HCT116 (cell line): Measurements from ENCODE around the gene ST3GAL2.

Source experiments
- ATF3 ChIP-seq: IDR thresholded peaks from 2 replicates; pipeline ENCODE4 v1.6.1; 2012
- CEBPB ChIP-seq: IDR thresholded peaks from 2 replicates; pipeline ENCODE4 v1.6.1; 2012; ENCODE audit warnings: low read depth
- CTCF ChIP-seq, 3 experiments: fragments of 200-600 bp in 1 of 3; sonication (generic) in 1 of 3; IDR thresholded peaks in 2 of 3; conservative IDR thresholded peaks in 1 of 3; 2 replicates each; pipeline ENCODE4 v1.5.1; 2012 to 2017; ENCODE audit warnings: low read depth in 2 of 3, low read length in 2 of 3, antibody characterized with exemption in 1 of 3, borderline replicate concordance in 1 of 3, control low read depth in 1 of 3, mild to moderate bottlenecking in 1 of 3, mixed read lengths in 1 of 3, mixed run types in 1 of 3, moderate library complexity in 1 of 3; ENCODE audit not compliant: insufficient read depth in 1 of 3
- EGR1 ChIP-seq: IDR thresholded peaks from 2 replicates; pipeline ENCODE4 v1.6.1; 2012; ENCODE audit warnings: low read depth
- EZH2 ChIP-seq: fragments of 200-600 bp; sonication (generic); IDR thresholded peaks from 2 replicates; pipeline ENCODE4 v1.6.1; 2017; ENCODE audit warnings: antibody characterized with exemption, mixed run types
- EZH2phosphoT487 ChIP-seq: fragments of 200-600 bp; IDR thresholded peaks from 2 replicates; pipeline ENCODE4 v1.6.1; 2018; ENCODE audit warnings: antibody characterized with exemption, borderline replicate concordance
- POLR2A ChIP-seq: IDR thresholded peaks from 2 replicates; pipeline ENCODE4 v1.7.0; 2011; ENCODE audit warnings: borderline replicate concordance; ENCODE audit not compliant: insufficient read depth, insufficient read length; ENCODE audit errors: extremely low read depth
- POLR2AphosphoS5 ChIP-seq: IDR thresholded peaks from 2 replicates; pipeline ENCODE4 v1.6.1; 2011; ENCODE audit warnings: mild to moderate bottlenecking, low read depth, low read length, moderate library complexity
- RAD21 ChIP-seq: IDR thresholded peaks from 2 replicates; pipeline ENCODE4 v1.6.1; 2012; ENCODE audit warnings: low read depth, mild to moderate bottlenecking
- TF ChIP-seq, protein P1 (sequence below): IDR thresholded peaks from 2 replicates; pipeline ENCODE4 v1.6.1; 2012; ENCODE audit warnings: low read depth

GRCh38 chr16:70421473-70422311, 17.2 kb downstream of the ST3GAL2 start:
- TF ChIP-seq POLR2A (no peak), EGR1 (no peak), CTCF (IDR thresholded peaks at IDR 0.05 in 2 of 3, conservative IDR thresholded peaks at IDR 0.05 in 1 of 3; ENCODE audit: borderline replicate concordance in 1 of 3, insufficient read depth in 1 of 3, low read depth in 2 of 3, low read length in 2 of 3) (no peak), RAD21 (no peak), EZH2 (no peak), CEBPB (no peak), POLR2AphosphoS5 (no peak), ATF3 (no peak), EZH2phosphoT487 (no peak)
- TF ChIP-seq, protein P1, sequence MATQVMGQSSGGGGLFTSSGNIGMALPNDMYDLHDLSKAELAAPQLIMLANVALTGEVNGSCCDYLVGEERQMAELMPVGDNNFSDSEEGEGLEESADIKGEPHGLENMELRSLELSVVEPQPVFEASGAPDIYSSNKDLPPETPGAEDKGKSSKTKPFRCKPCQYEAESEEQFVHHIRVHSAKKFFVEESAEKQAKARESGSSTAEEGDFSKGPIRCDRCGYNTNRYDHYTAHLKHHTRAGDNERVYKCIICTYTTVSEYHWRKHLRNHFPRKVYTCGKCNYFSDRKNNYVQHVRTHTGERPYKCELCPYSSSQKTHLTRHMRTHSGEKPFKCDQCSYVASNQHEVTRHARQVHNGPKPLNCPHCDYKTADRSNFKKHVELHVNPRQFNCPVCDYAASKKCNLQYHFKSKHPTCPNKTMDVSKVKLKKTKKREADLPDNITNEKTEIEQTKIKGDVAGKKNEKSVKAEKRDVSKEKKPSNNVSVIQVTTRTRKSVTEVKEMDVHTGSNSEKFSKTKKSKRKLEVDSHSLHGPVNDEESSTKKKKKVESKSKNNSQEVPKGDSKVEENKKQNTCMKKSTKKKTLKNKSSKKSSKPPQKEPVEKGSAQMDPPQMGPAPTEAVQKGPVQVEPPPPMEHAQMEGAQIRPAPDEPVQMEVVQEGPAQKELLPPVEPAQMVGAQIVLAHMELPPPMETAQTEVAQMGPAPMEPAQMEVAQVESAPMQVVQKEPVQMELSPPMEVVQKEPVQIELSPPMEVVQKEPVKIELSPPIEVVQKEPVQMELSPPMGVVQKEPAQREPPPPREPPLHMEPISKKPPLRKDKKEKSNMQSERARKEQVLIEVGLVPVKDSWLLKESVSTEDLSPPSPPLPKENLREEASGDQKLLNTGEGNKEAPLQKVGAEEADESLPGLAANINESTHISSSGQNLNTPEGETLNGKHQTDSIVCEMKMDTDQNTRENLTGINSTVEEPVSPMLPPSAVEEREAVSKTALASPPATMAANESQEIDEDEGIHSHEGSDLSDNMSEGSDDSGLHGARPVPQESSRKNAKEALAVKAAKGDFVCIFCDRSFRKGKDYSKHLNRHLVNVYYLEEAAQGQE: no peak
